Neutrophil (primary cell): Measurements from ENCODE around the gene BATF2.

Source experiments
- H3K27ac ChIP-seq: fragments of 200-600 bp; sonication (generic); 2 replicates; pipeline ENCODE4 v1.5.1; 2016; ENCODE audit warnings: mild to moderate bottlenecking, moderate library complexity
- H3K27me3 ChIP-seq: fragments of 200-600 bp; sonication (generic); 2 replicates; pipeline ENCODE4 v1.6.0; 2016; ENCODE audit warnings: mild to moderate bottlenecking
- H3K36me3 ChIP-seq: fragments of 200-600 bp; sonication (generic); 2 replicates; pipeline ENCODE4 v1.5.1; 2017
- H3K4me1 ChIP-seq, 2 experiments: fragments of 200-600 bp in 1 of 2; sonication (generic) in 1 of 2; 1 replicate in 1 of 2; 2 replicates in 1 of 2; pipeline versions ENCODE4 v1.5.1 to v1.6.1; 2013 to 2016; ENCODE audit warnings: low read depth in 1 of 2, low read length in 1 of 2, mild to moderate bottlenecking in 1 of 2, moderate library complexity in 1 of 2; ENCODE audit not compliant: control insufficient read depth in 1 of 2, insufficient read depth in 1 of 2
- H3K4me3 ChIP-seq, 2 experiments: fragments of 200-600 bp in 1 of 2; sonication (generic) in 1 of 2; 1 replicate in 1 of 2; 2 replicates in 1 of 2; pipeline ENCODE4 v1.5.1; 2013 to 2016; ENCODE audit warnings: low read depth in 1 of 2, low read length in 1 of 2, mild to moderate bottlenecking in 1 of 2, moderate library complexity in 1 of 2
- H3K9me3 ChIP-seq: fragments of 200-600 bp; sonication (generic); 2 replicates; pipeline ENCODE4 v1.5.1; 2016
- CTCF ChIP-seq: fragments of 200-600 bp; sonication (generic); IDR thresholded peaks from 2 replicates; pipeline ENCODE4 v1.5.1; 2016; ENCODE audit warnings: antibody characterized with exemption

Gene BATF2

GRCh38 chr11:64999478-64999877, 2.7 kb upstream of the BATF2 start:
- Histone ChIP-seq H3K4me1 (peaks cover 14 to 27% of the 10 kb centered on the region in 2 experiments), H3K9me3 (no peaks in the 10 kb centered on the region), H3K27me3 (no peaks in the 10 kb centered on the region), H3K27ac (no peak overlapping the region), H3K4me3 (no peak overlapping the region), H3K36me3 (no peaks in the 10 kb centered on the region)
- TF ChIP-seq CTCF, result no peak

- Histone ChIP-seq H3K4me1 (peaks cover 14 to 27% of the 10 kb centered on the region in 2 experiments), H3K27me3 (no peaks in the 10 kb centered on the region), H3K36me3 (no peaks in the 10 kb centered on the region), H3K9me3 (no peaks in the 10 kb centered on the region), H3K4me3 (no peak overlapping the region), H3K27ac (no peak overlapping the region)
- TF ChIP-seq CTCF, result no peak
Measured at GRCh38 chr11:64998690-64999431, 2.1 kb upstream of the BATF2 start.

GRCh38 chr11:64998141-64998540, 1.4 kb upstream of the BATF2 start:
- H3K4me1 ChIP-seq, result peaks cover 14 to 27% of the 10 kb centered on the region in 2 experiments
- H3K36me3 ChIP-seq, result no peaks in the 10 kb centered on the region
- no peaks in the 10 kb centered on the region for H3K27me3 ChIP-seq
- no peak for TF ChIP-seq CTCF
- H3K27ac ChIP-seq, result no peak overlapping the region
- H3K9me3 ChIP-seq, result no peaks in the 10 kb centered on the region
- H3K4me3 ChIP-seq, result no peak overlapping the region

GRCh38 chr11:64996327-64996709, 453 bp downstream of the BATF2 start:
- Histone ChIP-seq H3K4me1 (peaks cover 24 to 39% of the 10 kb centered on the region in 2 experiments), H3K27ac (peak overlapping the region; percentile 72), H3K36me3 (no peaks in the 10 kb centered on the region), H3K4me3 (peak overlapping the region; percentile 55 to 60), H3K27me3 (no peaks in the 10 kb centered on the region), H3K9me3 (no peaks in the 10 kb centered on the region)
- TF ChIP-seq CTCF, result no peak

GRCh38 chr11:64994318-64994717, 2.5 kb downstream of the BATF2 start:
- Histone ChIP-seq H3K9me3 (no peaks in the 10 kb centered on the region), H3K4me1 (peaks cover 44 to 59% of the 10 kb centered on the region in 2 experiments), H3K27ac (no peak overlapping the region), H3K36me3 (no peaks in the 10 kb centered on the region), H3K27me3 (no peaks in the 10 kb centered on the region), H3K4me3 (no peak overlapping the region)
- TF ChIP-seq CTCF, result no peak
